Suppressor macrophage treated with lipopolysaccharide for 1 hour (primary cell): Measurements from ENCODE around the gene ZDHHC7.
"Not testable (repeated sequence)": the region's sequence is repeated elsewhere in the genome, so short reads cannot be mapped to it uniquely, and the experiment has no call there.

Source experiments
- DNase-seq, 3 donors: peaks; one replicate each; pipeline ENCODE4 v3.0.0-alpha.2; 2020 to 2022

Gene ZDHHC7

GRCh38 chr16:84960942-84961341 lies 50.4 kb downstream of the ZDHHC7 start:
- DNase-seq, result no peak

DNA sequence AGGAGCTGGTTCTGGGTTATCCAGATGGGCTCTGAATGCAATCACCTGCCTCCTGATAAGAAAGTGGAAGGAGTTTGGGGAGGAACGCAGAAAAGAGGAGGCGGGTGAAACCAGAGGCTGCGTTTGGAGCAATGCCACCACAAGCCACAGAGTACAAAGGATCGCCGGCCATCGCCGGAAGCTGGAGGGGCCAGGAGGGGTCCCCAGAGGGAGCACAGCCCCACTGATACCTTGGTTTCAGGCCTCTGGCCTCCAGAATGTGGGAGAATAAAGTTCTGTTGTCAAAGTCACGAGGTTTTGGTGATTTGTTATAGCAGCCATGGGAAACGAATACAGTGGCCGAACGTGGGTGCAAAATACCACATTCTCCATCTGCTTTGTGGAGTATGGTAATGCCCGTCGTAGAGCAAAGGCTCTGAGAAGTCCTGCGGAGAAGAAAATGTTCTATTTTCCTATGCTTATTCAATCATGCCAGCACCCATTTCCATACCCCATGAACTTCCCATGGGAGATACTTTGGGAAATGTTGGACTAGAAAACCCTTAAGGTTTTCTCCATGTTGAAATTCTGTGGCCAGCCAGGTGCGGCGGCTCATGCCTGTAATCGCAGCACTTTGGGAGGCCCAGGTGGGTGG lies 51.4 kb downstream of the ZDHHC7 start:
- no peak for DNase-seq

DNA sequence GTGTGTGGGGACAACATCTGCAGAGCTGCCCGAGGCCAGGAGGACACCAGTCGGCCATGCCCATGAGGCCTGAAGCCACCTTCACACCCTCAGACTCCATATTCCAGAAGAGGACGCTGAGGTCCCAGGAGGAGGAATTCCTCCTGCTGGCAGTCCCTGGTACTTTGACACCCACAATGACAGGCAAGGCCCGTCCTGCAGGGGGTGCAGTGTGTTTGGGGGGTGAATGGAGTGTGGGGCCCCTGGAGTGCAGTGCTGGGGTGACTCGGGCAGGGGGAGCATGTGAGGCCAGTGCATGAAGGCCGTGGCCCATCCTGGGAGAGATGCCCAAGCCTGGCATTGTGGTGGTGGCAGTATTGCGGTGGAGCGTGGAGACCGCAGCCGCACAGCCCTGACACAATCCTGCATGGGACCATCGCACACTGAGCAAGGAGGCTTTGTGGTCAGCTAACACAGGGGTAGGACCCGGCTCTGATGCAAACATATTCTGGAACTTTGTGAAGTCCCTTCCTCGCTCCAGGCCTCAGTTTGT lies 52.2 kb downstream of the ZDHHC7 start:
- no peak for DNase-seq

GRCh38 chr16:84957792-84958191 lies 53.5 kb downstream of the ZDHHC7 start:
- DNase-seq, result no peak

DNA sequence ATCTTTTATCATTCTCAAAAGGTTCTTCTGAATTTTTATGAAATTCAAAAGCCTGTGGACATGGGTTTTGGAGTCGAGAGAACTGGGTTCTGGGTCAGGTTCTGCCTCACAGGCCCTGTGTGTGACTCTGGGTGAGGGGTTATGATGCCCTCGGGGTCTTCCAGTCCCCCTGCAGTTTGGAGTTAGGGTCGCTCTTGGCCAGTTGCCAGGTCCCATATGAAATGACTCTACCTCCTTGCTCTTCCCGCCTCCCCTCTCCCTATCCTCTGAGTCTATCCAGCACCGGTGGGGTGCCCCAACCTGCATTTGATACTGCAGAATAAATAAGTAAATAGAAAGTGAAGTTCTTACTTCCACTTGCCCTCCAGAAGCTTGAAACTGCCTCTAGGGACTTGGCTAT lies 54.1 kb downstream of the ZDHHC7 start:
- no peak for DNase-seq

DNA sequence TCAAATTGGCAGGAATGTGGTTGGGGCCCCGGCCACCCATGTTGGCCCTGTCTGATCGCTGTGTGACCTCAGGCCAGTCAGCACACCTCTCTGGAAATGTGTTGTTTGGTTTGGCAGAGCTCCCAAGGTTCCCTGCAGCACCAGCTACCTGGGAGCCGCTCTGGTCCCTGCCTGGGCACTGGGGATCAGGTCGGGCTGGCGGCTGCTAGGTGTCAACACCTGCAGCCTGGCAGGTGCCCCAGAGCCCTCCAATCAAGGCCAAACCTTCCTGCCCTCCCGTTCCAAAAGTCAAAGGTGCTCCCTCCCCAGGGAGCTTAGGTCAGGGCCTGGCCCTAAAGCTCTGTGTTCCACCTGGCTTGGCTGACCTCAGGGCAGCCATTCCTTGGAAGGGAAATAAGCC lies 55.9 kb downstream of the ZDHHC7 start:
- DNase-seq, result no peak

GRCh38 chr16:84953190-84953746 lies 58.1 kb downstream of the ZDHHC7 start:
- peak; percentile 30 to 36 (median 33) for DNase-seq

DNA sequence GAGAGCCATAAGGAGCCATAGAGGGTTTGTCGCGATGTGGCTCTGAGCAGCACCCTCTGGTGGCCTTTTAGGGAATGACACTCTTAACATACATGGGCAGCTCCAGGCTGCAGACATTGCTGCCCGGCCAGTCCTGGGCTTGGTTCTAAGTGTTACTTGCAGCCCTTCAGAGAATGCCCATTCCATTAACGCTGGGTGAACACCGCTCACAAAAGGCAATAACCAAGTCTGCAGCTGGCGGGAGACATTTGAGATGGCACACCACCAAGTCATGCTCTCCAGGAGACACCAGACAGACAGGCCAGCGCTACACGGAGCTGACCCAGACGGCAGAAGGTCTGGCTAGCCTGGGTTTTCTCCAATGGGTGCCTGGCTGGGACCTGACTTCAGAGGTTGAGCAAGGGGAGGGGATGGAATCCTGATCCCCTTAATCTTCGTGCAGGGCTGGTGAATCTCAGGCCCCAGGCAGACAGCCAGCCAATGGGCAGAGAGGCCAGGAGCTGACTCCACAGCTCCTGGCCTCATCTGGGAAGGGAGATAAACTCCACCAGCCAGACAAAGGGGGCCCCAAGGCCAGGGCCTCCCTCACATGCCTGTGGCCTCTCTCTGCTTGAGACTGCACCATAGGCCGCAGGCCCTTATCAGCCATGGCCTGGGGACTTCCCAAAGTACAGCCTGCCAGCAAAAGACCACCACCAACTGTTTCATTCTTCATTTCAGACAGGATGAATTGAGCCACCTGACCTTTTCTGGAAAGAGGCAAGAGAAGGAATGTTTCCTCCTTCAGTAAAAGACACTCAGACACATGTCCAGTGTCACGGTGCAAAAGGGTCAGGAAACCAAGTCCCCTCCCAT lies 58.8 kb downstream of the ZDHHC7 start:
- peak; percentile 86 to 92 (median 89) for DNase-seq

- peak; percentile 69 to 79 (median 70) for DNase-seq
These were observed 60.4 kb downstream of the ZDHHC7 start for GRCh38 chr16:84950906-84951305.

- DNase-seq, result no peak
These were observed 61.4 kb downstream of the ZDHHC7 start for GRCh38 chr16:84949772-84950436.

- no peak for DNase-seq
These were observed 62.3 kb downstream of the ZDHHC7 start for GRCh38 chr16:84948851-84949610.

DNA sequence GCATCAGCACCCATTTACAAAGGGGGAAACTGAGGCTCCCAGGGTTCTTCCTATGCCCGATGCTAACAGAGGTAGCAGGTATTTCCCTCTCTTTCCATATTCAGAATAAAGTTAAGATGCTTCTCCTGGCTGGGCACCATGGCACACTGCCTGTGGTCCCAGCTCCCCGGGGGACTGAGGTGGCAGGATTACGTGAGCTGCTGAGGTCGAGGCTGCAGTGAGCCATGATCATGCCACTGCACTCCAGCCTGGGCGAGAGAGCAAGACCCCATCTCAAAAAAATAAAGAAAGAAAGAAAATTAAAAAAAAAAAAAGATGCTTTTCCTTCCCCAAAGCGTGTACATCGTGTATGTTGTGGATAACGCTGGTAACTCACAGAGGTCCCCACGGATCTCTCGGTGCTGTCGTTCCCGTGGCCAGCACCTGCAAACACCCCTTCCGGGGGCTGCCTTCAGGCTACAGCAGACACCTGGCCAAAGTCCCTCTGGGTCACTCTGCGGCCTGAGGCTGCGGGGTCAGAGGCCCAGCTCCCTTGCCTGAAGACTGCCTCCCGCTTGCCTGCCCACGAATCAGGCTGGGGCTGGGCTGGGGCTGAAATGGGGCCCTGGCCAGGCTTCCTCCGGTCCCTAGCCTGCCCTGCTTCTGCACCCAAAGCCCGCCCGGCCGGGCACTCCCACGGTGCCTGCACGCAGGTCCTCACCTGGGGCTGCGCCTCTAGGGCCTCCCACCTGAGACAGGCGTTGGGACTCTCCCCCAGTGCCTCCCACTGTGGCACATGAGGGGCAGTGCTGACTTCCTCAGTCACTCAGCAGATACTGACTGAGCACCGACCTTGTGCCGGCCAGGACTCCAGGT lies 63.1 kb downstream of the ZDHHC7 start:
- no peak for DNase-seq

DNA sequence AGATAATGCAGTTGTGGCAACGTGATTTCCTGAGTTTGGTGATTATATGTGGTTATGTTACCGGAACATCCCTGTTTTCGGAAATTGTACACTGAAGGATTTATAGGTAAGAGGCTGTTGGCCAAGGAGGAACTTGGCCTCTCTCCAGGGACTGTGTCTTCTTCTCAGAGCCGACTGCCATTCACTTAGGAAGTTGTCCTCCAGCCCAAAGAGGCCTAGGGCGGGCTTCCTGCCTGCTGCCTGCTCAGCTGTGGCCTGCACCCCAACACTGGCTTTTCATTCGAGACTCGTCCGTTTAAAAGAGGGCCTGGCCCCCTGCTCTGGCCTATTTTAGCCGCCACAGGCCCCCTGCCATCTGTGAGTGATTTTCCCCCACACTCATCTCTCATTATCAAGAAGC lies 64.3 kb downstream of the ZDHHC7 start:
- peak in 1 of 3 donors; percentile 36 for DNase-seq

- no peak for DNase-seq
These were observed 67.7 kb downstream of the ZDHHC7 start for GRCh38 chr16:84943620-84944019.

DNA sequence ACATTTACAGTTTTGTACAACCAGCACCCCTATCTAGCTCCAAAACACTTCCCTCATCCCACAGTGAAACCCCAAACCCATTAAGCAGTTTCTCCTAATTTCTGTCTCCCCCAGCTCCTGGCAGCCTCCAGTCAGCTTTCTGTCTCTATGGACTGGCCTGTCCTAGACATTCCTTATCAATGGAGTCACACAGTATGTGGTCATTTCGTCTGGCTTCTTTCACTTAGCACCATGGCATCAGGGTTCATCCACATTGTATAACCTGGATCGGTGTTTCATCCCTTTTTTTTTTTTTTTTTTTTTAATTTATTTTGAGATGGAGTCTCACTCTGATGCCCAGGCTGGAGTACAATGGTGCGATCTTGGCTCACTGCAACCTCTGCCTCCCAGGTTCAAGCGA lies 68.5 kb downstream of the ZDHHC7 start:
- no peak for DNase-seq

DNA sequence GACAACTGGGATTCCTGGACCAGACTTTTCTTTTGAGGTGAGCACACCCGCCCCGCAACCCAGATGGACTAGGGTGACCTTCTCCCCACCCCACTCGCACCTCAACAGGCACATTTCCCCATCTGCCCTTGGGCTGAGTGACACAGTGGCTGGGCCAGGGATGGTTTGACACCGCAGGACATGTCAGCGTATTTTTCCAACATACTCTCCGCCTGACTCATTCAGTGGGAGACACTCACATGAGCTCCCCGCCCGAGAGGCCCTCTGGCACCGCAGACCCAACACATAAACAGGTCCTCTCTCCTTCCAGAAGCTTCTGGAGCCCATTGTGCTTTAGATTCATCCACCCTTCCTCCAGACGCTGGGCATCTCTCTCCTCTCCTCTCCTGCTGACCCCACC lies 69.4 kb downstream of the ZDHHC7 start:
- DNase-seq, result no peak

- no peak for DNase-seq
These were observed 70.4 kb downstream of the ZDHHC7 start for GRCh38 chr16:84940670-84941551.

GRCh38 chr16:84938616-84939015 lies 72.7 kb downstream of the ZDHHC7 start:
- DNase-seq, result not testable (repeated sequence)

GRCh38 chr16:84937196-84938005 lies 73.9 kb downstream of the ZDHHC7 start:
- peak in 1 of 3 donors; percentile 20 for DNase-seq
